Endothelial cell of umbilical vein (primary cell): ENCODE results near the gene ZBP1. TPM values are rescaled to one million over a fixed set of nuclear protein-coding genes. Genes with fewer than 3 reads are reported as not detected.

Source experiments
- BruUV-seq: library from RNA; stranded (reverse); fragments of 400-500 nt; replicated peaks from 2 replicates; lab custom pipeline; 2021; lab: Mats Ljungman, UMichigan
- CTCF ChIA-PET: fragments of 300-600, 350-600 bp; sonication (Branson Sonifier 250); formaldehyde crosslinking; loops from one replicate; lab custom pipeline; 2021; ENCODE audit warnings: antibody characterized with exemption, inconsistent platforms; lab: Charles Lee
- POLR2A ChIA-PET: fragments of 300-600, 350-600 bp; sonication (Branson Sonifier 250); formaldehyde crosslinking; loops from one replicate; lab custom pipeline; 2021; ENCODE audit warnings: antibody characterized with exemption, inconsistent platforms; lab: Charles Lee
- DNase-seq: peaks from one replicate; pipeline ENCODE4 v3.0.0-alpha.2; 2011; ENCODE audit warnings: low read depth, low spot score
- FAIRE-seq: peaks from 2 replicates; lab custom pipeline; 2011; peaks lifted over from hg19 to GRCh38; lab: Jason Lieb, UNC
- H2AFZ ChIP-seq: 2 replicates; pipeline ENCODE4 v1.6.0; 2012; ENCODE audit warnings: low read depth, low read length, control low read depth, inconsistent platforms
- H3K27ac ChIP-seq: 2 replicates; pipeline ENCODE4 v1.5.1; 2011; ENCODE audit warnings: low read depth, mild to moderate bottlenecking, control low read depth, low read length, moderate library complexity; ENCODE audit not compliant: insufficient read depth
- H3K27me3 ChIP-seq, 2 experiments: 2 replicates each; pipeline versions ENCODE4 v1.6.0 to v1.6.1; 2011; ENCODE audit warnings: low read length in 2 of 2, mixed read lengths in 1 of 2; ENCODE audit not compliant: control insufficient read depth in 2 of 2, insufficient read depth in 2 of 2
- H3K36me3 ChIP-seq, 2 experiments: 2 replicates in 1 of 2; 3 replicates in 1 of 2; pipeline ENCODE4 v1.5.1; 2011; ENCODE audit warnings: low read length in 2 of 2, mild to moderate bottlenecking in 1 of 2, moderate library complexity in 1 of 2; ENCODE audit not compliant: control insufficient read depth in 2 of 2, insufficient read depth in 2 of 2; ENCODE audit errors: extremely low read depth in 1 of 2
- H3K4me1 ChIP-seq: 3 replicates; pipeline ENCODE4 v1.5.1; 2011; ENCODE audit warnings: mild to moderate bottlenecking, low read length; ENCODE audit not compliant: control insufficient read depth, insufficient read depth; ENCODE audit errors: extremely low read depth
- H3K4me2 ChIP-seq: 2 replicates; pipeline ENCODE4 v1.6.1; 2011; ENCODE audit warnings: low read length, control low read depth, mixed read lengths; ENCODE audit not compliant: insufficient read depth
- H3K4me3 ChIP-seq, 3 experiments: fragments of 200-600 bp in 1 of 3; sonication (generic), shearing (Covaris generic) in 1 of 3; replicated peaks in 1 of 3; 2 replicates each; pipeline ENCODE4 v1.5.1; 2011 to 2016; ENCODE audit warnings: control low read depth in 3 of 3, low read length in 3 of 3, mild to moderate bottlenecking in 2 of 3, inconsistent platforms in 1 of 3, low read depth in 1 of 3, moderate library complexity in 1 of 3; ENCODE audit not compliant: insufficient read depth in 1 of 3
- H3K79me2 ChIP-seq: 2 replicates; pipeline ENCODE4 v1.6.0; 2012; ENCODE audit warnings: low read length, inconsistent platforms; ENCODE audit not compliant: control insufficient read depth, insufficient read depth
- H3K9ac ChIP-seq: replicated peaks from 2 replicates; pipeline ENCODE3; 2011; ENCODE audit warnings: low read length, control low read depth; ENCODE audit not compliant: insufficient read depth; ENCODE audit errors: extremely low read depth
- H3K9me1 ChIP-seq: replicated peaks from 3 replicates; pipeline ENCODE4 v1.6.0; 2011; ENCODE audit warnings: mild to moderate bottlenecking, low read length; ENCODE audit not compliant: control insufficient read depth, insufficient read depth; ENCODE audit errors: extremely low read depth
- H3K9me3 ChIP-seq: replicated peaks from 2 replicates; pipeline ENCODE4 v1.5.1; 2012; ENCODE audit warnings: low read length, inconsistent platforms; ENCODE audit not compliant: control insufficient read depth, insufficient read depth
- H4K20me1 ChIP-seq: replicated peaks from 2 replicates; pipeline ENCODE3; 2011; ENCODE audit warnings: mild to moderate bottlenecking, low read length; ENCODE audit not compliant: control insufficient read depth, insufficient read depth; ENCODE audit errors: extremely low read depth
- EZH2 ChIP-seq: IDR thresholded peaks from 2 replicates; pipeline ENCODE4 v1.6.1; 2012; ENCODE audit warnings: borderline replicate concordance, low read depth, mild to moderate bottlenecking, moderate library complexity, low read length, inconsistent platforms; ENCODE audit not compliant: severe bottlenecking
- FOS ChIP-seq: IDR thresholded peaks from 2 replicates; pipeline ENCODE4 v1.6.1; 2011; ENCODE audit warnings: mild to moderate bottlenecking, low read length, moderate library complexity, borderline replicate concordance; ENCODE audit not compliant: insufficient read depth
- GATA2 ChIP-seq: IDR thresholded peaks from 2 replicates; pipeline ENCODE4 v1.7.0; 2011; ENCODE audit warnings: low read depth, mild to moderate bottlenecking, moderate library complexity, mixed read lengths, low read length; ENCODE audit not compliant: insufficient read length, insufficient read depth
- JUN ChIP-seq: IDR thresholded peaks from 2 replicates; pipeline ENCODE4 v1.6.1; 2011; ENCODE audit warnings: borderline replicate concordance, low read depth; ENCODE audit not compliant: insufficient read length, insufficient read depth
- MYC ChIP-seq: IDR thresholded peaks from one replicate; pipeline ENCODE4 v1.6.1; 2011; ENCODE audit warnings: mild to moderate bottlenecking, low read depth, low read length
- POLR2A ChIP-seq: IDR thresholded peaks from 2 replicates; pipeline ENCODE4 v1.6.1; 2012; ENCODE audit warnings: low read depth, mild to moderate bottlenecking, control low read depth, low read length
- POLR2AphosphoS5 ChIP-seq: IDR thresholded peaks from 2 replicates; pipeline ENCODE4 v1.6.1; 2012; ENCODE audit warnings: low read depth, mild to moderate bottlenecking, control low read depth, low read length, moderate library complexity; ENCODE audit not compliant: insufficient read depth
- dilution Hi-C: fragments of 300-500 bp; cut with MboI; formaldehyde crosslinking; loops from one replicate; pipeline ENCODE4 v1.15.0; 2019; ENCODE audit warnings: low sequenced_read_pairs; ENCODE audit not compliant: extremely low pct_ligation_motif_present
- intact Hi-C: fragments of 100-400 bp; cut with micrococcal nuclease; formaldehyde crosslinking; loops from one replicate; pipeline ENCODE4 v1.10.0; 2022
- polyA plus RNA-seq, 4 experiments: library from polyadenylated mRNA; depleted of rRNA in 3 of 4; stranded (reverse) in 3 of 4; unstranded in 1 of 4; fragments of >200 nt; gene quantifications; 2 replicates each; pipeline versions ENCODE4 v1.2.1 to v1.2.3, GENCODE V29; 2011 to 2012; ENCODE audit warnings: missing spikeins in 1 of 4
- total RNA-seq: library from RNA; stranded (reverse); gene quantifications from 2 replicates; pipeline ENCODE4 v1.2.3, GENCODE V29; 2021
- TF ChIP-seq, protein P1 (sequence below): IDR thresholded peaks from 2 replicates; pipeline ENCODE4 v1.6.1; 2011; ENCODE audit not compliant: insufficient read depth, insufficient read length
- TF ChIP-seq, protein P2 (sequence below), 2 donors: IDR thresholded peaks; 1 replicate in 1 of 2; 2 replicates in 1 of 2; pipeline ENCODE4 v1.5.1; 2011; ENCODE audit warnings: low read length in 2 of 2, mild to moderate bottlenecking in 2 of 2, moderate library complexity in 2 of 2, control low read depth in 1 of 2, inconsistent platforms in 1 of 2, low read depth in 1 of 2; ENCODE audit not compliant: insufficient read depth in 1 of 2; ENCODE audit errors: extremely low read depth in 1 of 2

The ZBP1 gene
- total and polyA plus RNA-seq, 2 donors (not counting 3 experiments of a cell fraction or from before 2014, with no cell fraction given), result not detected

DNA sequence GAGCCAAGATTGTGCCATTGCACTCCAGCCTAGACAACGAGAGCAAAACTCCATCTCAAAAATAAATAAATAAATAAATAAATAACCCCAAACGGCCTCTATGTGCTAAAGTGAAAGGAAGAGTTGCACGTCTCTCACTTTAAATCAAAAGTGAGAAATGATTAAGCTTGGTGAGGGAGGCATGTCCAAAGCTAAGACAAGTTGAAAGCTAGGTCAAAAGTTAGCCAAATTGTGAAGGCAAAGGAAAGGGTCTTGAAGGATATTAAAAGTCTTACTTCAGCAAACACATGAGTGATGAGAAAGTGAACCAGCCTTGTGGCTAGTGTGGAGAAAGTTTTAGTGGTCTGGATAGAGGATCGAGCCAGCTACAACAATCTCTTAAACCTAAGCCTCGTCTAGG is 14.3 kb downstream of the ZBP1 start:
- CTCF ChIA-PET, result interaction anchor here (0.7 kb wide), 1 partner anchor 574 kb away, joined by 3 read pairs; no protein-coding TSS in a partner anchor
- TF ChIP-seq FOS (no peak), POLR2A (no peak), GATA2 (no peak), MYC (no peak), EZH2 (no peak), POLR2AphosphoS5 (no peak), JUN (no peak)
- TF ChIP-seq, protein P1, sequence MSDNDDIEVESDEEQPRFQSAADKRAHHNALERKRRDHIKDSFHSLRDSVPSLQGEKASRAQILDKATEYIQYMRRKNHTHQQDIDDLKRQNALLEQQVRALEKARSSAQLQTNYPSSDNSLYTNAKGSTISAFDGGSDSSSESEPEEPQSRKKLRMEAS, result no peak
- TF ChIP-seq, protein P2, sequence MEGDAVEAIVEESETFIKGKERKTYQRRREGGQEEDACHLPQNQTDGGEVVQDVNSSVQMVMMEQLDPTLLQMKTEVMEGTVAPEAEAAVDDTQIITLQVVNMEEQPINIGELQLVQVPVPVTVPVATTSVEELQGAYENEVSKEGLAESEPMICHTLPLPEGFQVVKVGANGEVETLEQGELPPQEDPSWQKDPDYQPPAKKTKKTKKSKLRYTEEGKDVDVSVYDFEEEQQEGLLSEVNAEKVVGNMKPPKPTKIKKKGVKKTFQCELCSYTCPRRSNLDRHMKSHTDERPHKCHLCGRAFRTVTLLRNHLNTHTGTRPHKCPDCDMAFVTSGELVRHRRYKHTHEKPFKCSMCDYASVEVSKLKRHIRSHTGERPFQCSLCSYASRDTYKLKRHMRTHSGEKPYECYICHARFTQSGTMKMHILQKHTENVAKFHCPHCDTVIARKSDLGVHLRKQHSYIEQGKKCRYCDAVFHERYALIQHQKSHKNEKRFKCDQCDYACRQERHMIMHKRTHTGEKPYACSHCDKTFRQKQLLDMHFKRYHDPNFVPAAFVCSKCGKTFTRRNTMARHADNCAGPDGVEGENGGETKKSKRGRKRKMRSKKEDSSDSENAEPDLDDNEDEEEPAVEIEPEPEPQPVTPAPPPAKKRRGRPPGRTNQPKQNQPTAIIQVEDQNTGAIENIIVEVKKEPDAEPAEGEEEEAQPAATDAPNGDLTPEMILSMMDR (IDR thresholded peaks at IDR 0.05; ENCODE audit: extremely low read depth in 1 of 2, insufficient read depth in 1 of 2, low read depth in 1 of 2, low read length in 2 of 2), result no peak
- intact Hi-C loops (no loop called here), dilution Hi-C loops (no loop called here)
- DNase-seq (no peak), FAIRE-seq (no peak)
- Histone ChIP-seq H4K20me1 (no peaks in the 10 kb centered on the region), H3K27me3 (no peaks in the 10 kb centered on the region), H3K79me2 (no peaks in the 10 kb centered on the region), H3K27ac (no peak overlapping the region), H3K36me3 (no peaks in the 10 kb centered on the region), H3K9ac (no peak overlapping the region), H3K9me1 (no peaks in the 10 kb centered on the region), H3K4me2 (no peak overlapping the region), H3K4me3 (no peak overlapping the region), H2AFZ (no peak overlapping the region), H3K9me3 (no peaks in the 10 kb centered on the region), H3K4me1 (no peaks in the 10 kb centered on the region)
- POLR2A ChIA-PET, result no interaction called here
- no TSS peak for BruUV-seq
